A549 (cell line): ENCODE measurements around the gene NKAIN2. TPM values are rescaled to one million over a fixed set of nuclear protein-coding genes. Genes with fewer than 3 reads are reported as not detected.

ENCODE experiments used
- ATAC-seq, 2 experiments: fragments of 200-7000 bp in 1 of 2; fragments of >200 bp in 1 of 2; cut with Nextera tagmentation in 1 of 2; cut with Tn5 transposase in 1 of 2; 3 replicates each; pipeline versions ENCODE4 v1.8.0 to v1.9.1; 2018 to 2020; ENCODE audit warnings: mild to moderate bottlenecking in 1 of 2, moderate library complexity in 1 of 2
- CTCF ChIA-PET: fragments of 300-600 bp; sonication (Branson Sonifier 250); formaldehyde crosslinking; extraction: SDS; loops from one replicate; lab custom pipeline; 2021; ENCODE audit warnings: antibody characterized with exemption, inconsistent platforms; lab: Yijun Ruan, JAX
- POLR2A ChIA-PET: fragments of 350-600 bp; formaldehyde crosslinking; extraction: SDS; loops from one replicate; lab custom pipeline; 2021; ENCODE audit warnings: antibody characterized with exemption, inconsistent platforms; lab: Yijun Ruan, JAX
- DNase-seq, 2 experiments: peaks; one replicate each; pipeline versions ENCODE4 v3.0.0 to v3.0.0-alpha.2; 2011 to 2016; ENCODE audit warnings: low read depth in 1 of 2, low spot score in 1 of 2
- FAIRE-seq: peaks from 2 replicates; lab custom pipeline; 2011; peaks lifted over from hg19 to GRCh38; lab: Jason Lieb, UNC
- H3K27ac ChIP-seq, 2 experiments: fragments of >200 bp; sonication (Bioruptor Twin); formaldehyde crosslinking; 3 replicates each; pipeline ENCODE4 v1.5.1; 2016 to 2017
- H3K4me1 ChIP-seq: fragments of >200 bp; sonication (Bioruptor Twin); formaldehyde crosslinking; 3 replicates; pipeline ENCODE4 v1.6.1; 2016
- H3K4me2 ChIP-seq: fragments of >200 bp; sonication (Bioruptor Twin); formaldehyde crosslinking; 3 replicates; pipeline ENCODE4 v1.6.1; 2016
- H3K4me3 ChIP-seq: fragments of >200 bp; sonication (Bioruptor Twin); formaldehyde crosslinking; 3 replicates; pipeline ENCODE4 v1.5.1; 2016
- H3K9me3 ChIP-seq: fragments of >200 bp; sonication (Bioruptor Twin); formaldehyde crosslinking; 3 replicates; pipeline ENCODE4 v1.6.1; 2016
- CHD4 ChIP-seq: fragments of 200-600 bp; sonication (generic); IDR thresholded peaks from 2 replicates; pipeline ENCODE4 v1.6.1; 2016; ENCODE audit warnings: antibody characterized with exemption, mild to moderate bottlenecking, borderline replicate concordance
- EHMT2 ChIP-seq: fragments of 200-600 bp; sonication (generic); IDR thresholded peaks from 2 replicates; pipeline ENCODE4 v1.6.1; 2016; ENCODE audit warnings: antibody characterized with exemption, low read depth, mild to moderate bottlenecking, moderate library complexity
- EP300 ChIP-seq, 2 experiments: fragments of >200 bp; sonication (Bioruptor Twin); formaldehyde crosslinking; IDR thresholded peaks; 2 replicates in 1 of 2; 3 replicates in 1 of 2; pipeline ENCODE4 v1.6.1; 2016 to 2017
- ESRRA ChIP-seq: fragments of 150-350 bp; IDR thresholded peaks from 2 replicates; pipeline ENCODE4 v1.6.1; 2014; ENCODE audit warnings: mild to moderate bottlenecking, low read length, borderline replicate concordance
- FOSB ChIP-seq: fragments of 250-450 bp; sonication (Bioruptor Pico); IDR thresholded peaks from 2 replicates; pipeline ENCODE4 v1.5.0; 2020; ENCODE audit warnings: mild to moderate bottlenecking, moderate library complexity
- GATA3 ChIP-seq: IDR thresholded peaks from 2 replicates; pipeline ENCODE4 v1.6.1; 2012; ENCODE audit warnings: borderline replicate concordance
- HDAC2 ChIP-seq: fragments of 200-600 bp; sonication (generic); IDR thresholded peaks from 2 replicates; pipeline ENCODE4 v1.6.1; 2016
- HOXA7 ChIP-seq: fragments of 250-450 bp; sonication (Bioruptor Pico); IDR thresholded peaks from 2 replicates; pipeline ENCODE4 v1.5.0; 2020; ENCODE audit warnings: mild to moderate bottlenecking, moderate library complexity
- HOXB13 ChIP-seq: fragments of 250-450 bp; sonication (Bioruptor Pico); IDR thresholded peaks from 2 replicates; pipeline ENCODE4 v1.5.0; 2020; ENCODE audit warnings: low read depth, mild to moderate bottlenecking, moderate library complexity
- KDM1A ChIP-seq: fragments of 200-600 bp; sonication (generic); IDR thresholded peaks from 2 replicates; pipeline ENCODE4 v1.6.1; 2016; ENCODE audit warnings: low read depth, mild to moderate bottlenecking
- MYC ChIP-seq: IDR thresholded peaks from 2 replicates; pipeline ENCODE4 v1.6.1; 2012; ENCODE audit warnings: mild to moderate bottlenecking, inconsistent platforms, low read length, improper control_type of control experiment, borderline replicate concordance
- NR3C1 ChIP-seq: fragments of >200 bp; sonication (Bioruptor Twin); formaldehyde crosslinking; IDR thresholded peaks from 3 replicates; pipeline ENCODE4 v1.6.1; 2017
- PHF8 ChIP-seq: fragments of 200-600 bp; sonication (generic); IDR thresholded peaks from 2 replicates; pipeline ENCODE4 v1.6.1; 2016; ENCODE audit warnings: low read depth, mild to moderate bottlenecking, antibody characterized with exemption, moderate library complexity, borderline replicate concordance
- POLR2AphosphoS2 ChIP-seq: conservative IDR thresholded peaks from 2 replicates; pipeline ENCODE4 v1.6.1; 2012; ENCODE audit warnings: low read length, improper control_type of control experiment, inconsistent platforms
- RAD21 ChIP-seq, 2 experiments: fragments of >200 bp in 1 of 2; sonication (Bioruptor Twin) in 1 of 2; formaldehyde crosslinking in 1 of 2; IDR thresholded peaks in 1 of 2; conservative IDR thresholded peaks in 1 of 2; 2 replicates in 1 of 2; 3 replicates in 1 of 2; pipeline ENCODE4 v1.6.1; 2012 to 2018; ENCODE audit warnings: inconsistent platforms in 1 of 2
- RFX5 ChIP-seq: fragments of 450-650 bp; IDR thresholded peaks from 2 replicates; pipeline ENCODE4 v1.7.1; 2014; ENCODE audit warnings: antibody characterized with exemption, mild to moderate bottlenecking, moderate library complexity
- SREBF2 ChIP-seq: fragments of 450-650 bp; IDR thresholded peaks from 2 replicates; pipeline ENCODE4 v1.6.1; 2014; ENCODE audit warnings: mild to moderate bottlenecking, moderate library complexity
- ZC3H11A ChIP-seq: fragments of 450-650 bp; IDR thresholded peaks from 2 replicates; pipeline ENCODE4 v1.6.1; 2014; ENCODE audit warnings: antibody characterized with exemption, mild to moderate bottlenecking
- ZFP36 ChIP-seq: fragments of 450-650 bp; IDR thresholded peaks from 2 replicates; pipeline ENCODE4 v1.6.1; 2014; ENCODE audit warnings: borderline replicate concordance; ENCODE audit not compliant: partially characterized antibody
- ZSCAN20 ChIP-seq: fragments of 250-450 bp; sonication (Bioruptor Pico); IDR thresholded peaks from 2 replicates; pipeline ENCODE4 v1.8.0; 2022; ENCODE audit warnings: mild to moderate bottlenecking, moderate library complexity
- WGBS: methylation state at CpG from one replicate; pipeline ENCODE4 v1.1.6; 2017; ENCODE audit errors: missing lambda C conversion rate; 5-methylcytosine and 5-hydroxymethylcytosine counted together
- polyA plus RNA-seq, 4 experiments: library from polyadenylated mRNA; depleted of rRNA in 3 of 4; stranded (reverse); fragments of >200 nt; fragmentation: RNase III in 1 of 4; extraction: RNeasy Plus Mini Kit Qiagen cat#74134 plus additional on column Dnase treatment in 1 of 4; gene quantifications; 2 replicates in 3 of 4; 3 replicates in 1 of 4; pipeline ENCODE4 v1.2.3, GENCODE V29; 2011 to 2017
- TF ChIP-seq, protein P1 (sequence below): fragments of >200 bp; sonication (Bioruptor Twin); formaldehyde crosslinking; IDR thresholded peaks from 3 replicates; pipeline ENCODE4 v1.6.1; 2016
- TF ChIP-seq, protein P2 (sequence below): fragments of >200 bp; sonication (Bioruptor Twin); formaldehyde crosslinking; IDR thresholded peaks from 2 replicates; pipeline ENCODE4 v1.6.1; 2016
- TF ChIP-seq, protein P3 (sequence below): fragments of >200 bp; sonication (Bioruptor Twin); formaldehyde crosslinking; IDR thresholded peaks from 3 replicates; pipeline ENCODE4 v1.5.1; 2016
- TF ChIP-seq, protein P4 (sequence below): fragments of 150-350 bp; IDR thresholded peaks from 2 replicates; pipeline ENCODE4 v1.6.1; 2014; ENCODE audit warnings: low read depth, mild to moderate bottlenecking, low read length
- TF ChIP-seq, protein P5 (sequence below): IDR thresholded peaks from 2 replicates; pipeline ENCODE4 v1.6.1; 2012
- TF ChIP-seq, protein P6 (sequence below): fragments of 250-450 bp; sonication (Bioruptor Pico); IDR thresholded peaks from 2 replicates; pipeline ENCODE4 v1.5.0; 2020; ENCODE audit warnings: low read depth, mild to moderate bottlenecking, moderate library complexity

Gene NKAIN2
- polyA plus RNA-seq, 2 of the 4 experiments (the other 2 are of a cell fraction): not detected

DNA sequence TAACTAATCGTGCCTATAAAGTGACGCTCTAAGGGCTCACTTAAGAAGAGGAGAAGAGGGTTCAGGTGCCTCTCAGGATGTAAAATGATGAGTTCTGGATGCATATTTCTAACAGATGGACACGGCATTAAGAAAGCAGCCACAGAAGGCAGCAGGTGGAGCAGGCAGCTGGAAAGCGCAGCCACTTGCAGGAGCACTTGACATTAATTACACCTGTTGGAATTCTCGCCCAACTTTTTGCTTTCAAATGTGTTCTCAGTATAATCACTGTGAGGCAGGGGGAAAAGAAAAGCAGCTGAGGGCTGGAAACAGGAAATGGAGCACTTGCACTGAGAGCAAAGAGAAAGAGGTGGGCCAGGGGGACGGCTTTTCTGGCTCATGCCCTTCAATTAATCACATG lies 164.2 kb downstream of the NKAIN2 start:
- H3K4me1 ChIP-seq: no peaks in the 10 kb centered on the region
- no peak for DNase-seq
- ChIA-PET CTCF (interaction anchor here (1.1 kb wide), 1 partner anchor 139 kb away, joined by 3 read pairs; no protein-coding TSS in a partner anchor), POLR2A (no interaction called here)
- no peak for ATAC-seq
- H3K9me3 ChIP-seq: no peaks in the 10 kb centered on the region
- WGBS: 7% methylated on average over 6 of the region's 6 CpGs
- H3K27ac ChIP-seq: no peak overlapping the region
- no peak overlapping the region for H3K4me2 ChIP-seq
- no peak overlapping the region for H3K4me3 ChIP-seq
- TF ChIP-seq EP300 (IDR thresholded peaks at IDR 0.05) (no peak), MYC (no peak), FOSB (CRISPR knock-in tag) (no peak), KDM1A (no peak), RAD21 (conservative IDR thresholded peaks at IDR 0.05 in 1 of 2, IDR thresholded peaks at IDR 0.05 in 1 of 2) (no peak), HOXA7 (CRISPR knock-in tag) (no peak), GATA3 (no peak), EHMT2 (no peak), NR3C1 (no peak), CHD4 (no peak)
- TF ChIP-seq, protein P1, sequence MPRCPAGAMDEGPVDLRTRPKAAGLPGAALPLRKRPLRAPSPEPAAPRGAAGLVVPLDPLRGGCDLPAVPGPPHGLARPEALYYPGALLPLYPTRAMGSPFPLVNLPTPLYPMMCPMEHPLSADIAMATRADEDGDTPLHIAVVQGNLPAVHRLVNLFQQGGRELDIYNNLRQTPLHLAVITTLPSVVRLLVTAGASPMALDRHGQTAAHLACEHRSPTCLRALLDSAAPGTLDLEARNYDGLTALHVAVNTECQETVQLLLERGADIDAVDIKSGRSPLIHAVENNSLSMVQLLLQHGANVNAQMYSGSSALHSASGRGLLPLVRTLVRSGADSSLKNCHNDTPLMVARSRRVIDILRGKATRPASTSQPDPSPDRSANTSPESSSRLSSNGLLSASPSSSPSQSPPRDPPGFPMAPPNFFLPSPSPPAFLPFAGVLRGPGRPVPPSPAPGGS: no peak
- TF ChIP-seq, protein P2, sequence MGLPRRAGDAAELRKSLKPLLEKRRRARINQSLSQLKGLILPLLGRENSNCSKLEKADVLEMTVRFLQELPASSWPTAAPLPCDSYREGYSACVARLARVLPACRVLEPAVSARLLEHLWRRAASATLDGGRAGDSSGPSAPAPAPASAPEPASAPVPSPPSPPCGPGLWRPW: no peak
- TF ChIP-seq, protein P3, sequence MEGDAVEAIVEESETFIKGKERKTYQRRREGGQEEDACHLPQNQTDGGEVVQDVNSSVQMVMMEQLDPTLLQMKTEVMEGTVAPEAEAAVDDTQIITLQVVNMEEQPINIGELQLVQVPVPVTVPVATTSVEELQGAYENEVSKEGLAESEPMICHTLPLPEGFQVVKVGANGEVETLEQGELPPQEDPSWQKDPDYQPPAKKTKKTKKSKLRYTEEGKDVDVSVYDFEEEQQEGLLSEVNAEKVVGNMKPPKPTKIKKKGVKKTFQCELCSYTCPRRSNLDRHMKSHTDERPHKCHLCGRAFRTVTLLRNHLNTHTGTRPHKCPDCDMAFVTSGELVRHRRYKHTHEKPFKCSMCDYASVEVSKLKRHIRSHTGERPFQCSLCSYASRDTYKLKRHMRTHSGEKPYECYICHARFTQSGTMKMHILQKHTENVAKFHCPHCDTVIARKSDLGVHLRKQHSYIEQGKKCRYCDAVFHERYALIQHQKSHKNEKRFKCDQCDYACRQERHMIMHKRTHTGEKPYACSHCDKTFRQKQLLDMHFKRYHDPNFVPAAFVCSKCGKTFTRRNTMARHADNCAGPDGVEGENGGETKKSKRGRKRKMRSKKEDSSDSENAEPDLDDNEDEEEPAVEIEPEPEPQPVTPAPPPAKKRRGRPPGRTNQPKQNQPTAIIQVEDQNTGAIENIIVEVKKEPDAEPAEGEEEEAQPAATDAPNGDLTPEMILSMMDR: no peak
- TF ChIP-seq, protein P4, sequence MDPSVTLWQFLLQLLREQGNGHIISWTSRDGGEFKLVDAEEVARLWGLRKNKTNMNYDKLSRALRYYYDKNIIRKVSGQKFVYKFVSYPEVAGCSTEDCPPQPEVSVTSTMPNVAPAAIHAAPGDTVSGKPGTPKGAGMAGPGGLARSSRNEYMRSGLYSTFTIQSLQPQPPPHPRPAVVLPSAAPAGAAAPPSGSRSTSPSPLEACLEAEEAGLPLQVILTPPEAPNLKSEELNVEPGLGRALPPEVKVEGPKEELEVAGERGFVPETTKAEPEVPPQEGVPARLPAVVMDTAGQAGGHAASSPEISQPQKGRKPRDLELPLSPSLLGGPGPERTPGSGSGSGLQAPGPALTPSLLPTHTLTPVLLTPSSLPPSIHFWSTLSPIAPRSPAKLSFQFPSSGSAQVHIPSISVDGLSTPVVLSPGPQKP: no peak
- TF ChIP-seq, protein P5, sequence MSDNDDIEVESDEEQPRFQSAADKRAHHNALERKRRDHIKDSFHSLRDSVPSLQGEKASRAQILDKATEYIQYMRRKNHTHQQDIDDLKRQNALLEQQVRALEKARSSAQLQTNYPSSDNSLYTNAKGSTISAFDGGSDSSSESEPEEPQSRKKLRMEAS: no peak
- FAIRE-seq: no peak

DNA sequence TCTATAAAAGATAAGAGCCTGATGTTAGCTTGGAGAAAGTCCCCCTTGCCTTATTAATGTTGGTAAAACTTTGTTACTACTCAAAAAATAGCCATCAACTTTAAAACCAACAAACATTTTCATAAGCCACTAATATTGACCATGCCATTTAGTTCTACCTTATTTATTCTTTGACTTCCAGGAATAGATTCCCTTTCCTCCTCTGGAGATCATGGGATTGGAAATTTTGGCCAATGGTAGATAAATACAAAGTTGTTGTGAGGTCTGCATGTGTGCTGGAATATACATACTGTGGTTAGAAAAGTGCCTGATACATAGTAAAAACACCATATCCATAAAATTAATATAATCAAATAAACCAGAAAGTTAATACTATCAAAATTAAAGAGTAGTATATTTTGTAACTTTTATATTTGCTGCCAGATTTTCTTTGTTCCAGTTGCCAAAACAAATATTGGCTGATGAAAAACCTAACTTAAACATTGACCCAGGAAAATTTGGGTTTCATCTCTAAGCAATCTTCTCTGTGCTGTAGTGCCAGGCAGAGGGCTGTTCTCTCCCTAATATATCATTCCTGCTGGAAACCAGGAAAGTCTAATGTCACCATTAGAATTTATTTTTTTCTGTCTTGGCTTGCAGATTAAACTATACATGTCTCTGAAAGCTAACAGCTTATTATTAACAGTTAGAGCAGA lies 169.1 kb downstream of the NKAIN2 start:
- Histone ChIP-seq H3K4me1 (no peaks in the 10 kb centered on the region), H3K4me2 (no peak overlapping the region), H3K9me3 (no peaks in the 10 kb centered on the region), H3K27ac (no peak overlapping the region), H3K4me3 (no peak overlapping the region)
- FAIRE-seq (no peak), ATAC-seq (no peak), DNase-seq (no peak)
- POLR2A ChIA-PET: no interaction called here
- CTCF ChIA-PET: no interaction called here
- TF ChIP-seq HDAC2: no peak
- TF ChIP-seq RFX5: no peak
- TF ChIP-seq, protein P6, sequence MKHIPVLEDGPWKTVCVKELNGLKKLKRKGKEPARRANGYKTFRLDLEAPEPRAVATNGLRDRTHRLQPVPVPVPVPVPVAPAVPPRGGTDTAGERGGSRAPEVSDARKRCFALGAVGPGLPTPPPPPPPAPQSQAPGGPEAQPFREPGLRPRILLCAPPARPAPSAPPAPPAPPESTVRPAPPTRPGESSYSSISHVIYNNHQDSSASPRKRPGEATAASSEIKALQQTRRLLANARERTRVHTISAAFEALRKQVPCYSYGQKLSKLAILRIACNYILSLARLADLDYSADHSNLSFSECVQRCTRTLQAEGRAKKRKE: no peak
- no peak for TF ChIP-seq EP300 (IDR thresholded peaks at IDR 0.05)
- no peak for TF ChIP-seq PHF8
- TF ChIP-seq ZFP36: no peak
- TF ChIP-seq, protein P4: no peak
- no peak for TF ChIP-seq POLR2AphosphoS2
- no peak for TF ChIP-seq FOSB (CRISPR knock-in tag)
- no peak for TF ChIP-seq ESRRA
- no peak for TF ChIP-seq NR3C1
- TF ChIP-seq HOXB13 (CRISPR knock-in tag): no peak
- no peak for TF ChIP-seq ZSCAN20 (CRISPR knock-in tag)
- TF ChIP-seq MYC: no peak
- TF ChIP-seq ZC3H11A: no peak
- TF ChIP-seq SREBF2: no peak
